Muscle of back (tissue), 13 donors: ENCODE data around the gene RHD. TPM values are rescaled to one million over a fixed set of nuclear protein-coding genes. Genes with fewer than 3 reads are reported as not detected.
"Not testable (repeated sequence)": the region's sequence is repeated elsewhere in the genome, so short reads cannot be mapped to it uniquely, and the experiment has no call there.

Experiments
- DNase-seq, 3 donors: peaks; one replicate each; pipeline versions ENCODE4 v3.0.0 to v3.0.0-alpha.2; 2013
- long read RNA-seq, 9 donors: transcript quantifications; one replicate each; lab custom pipeline, GENCODE V29; 2026
- polyA plus RNA-seq, 10 donors: library from polyadenylated mRNA; unstranded; fragments of 120-200 nt; gene quantifications; one replicate each; pipeline ENCODE4 v1.2.1, GENCODE V29; 2013; ENCODE audit not compliant: insufficient read length in 10 of 10

RHD gene
- polyA plus RNA-seq, result 1 to 10 TPM in 2 of 10 donors, under 1 TPM in 8; 0.15 to 1.2 (median 0.63) TPM
- long read RNA-seq, donor 1, result 0 reads
- long read RNA-seq, donor 2, result 0 reads
- long read RNA-seq, donor 3, result 0 reads
- long read RNA-seq, donor 4, result 0 reads
- long read RNA-seq, donor 5, result 0 reads
- long read RNA-seq, donor 6, result 0 reads
- long read RNA-seq, donor 7, result 0 reads
- long read RNA-seq, donor 8, result 0 reads
- long read RNA-seq, donor 9, result 0 reads

DNA sequence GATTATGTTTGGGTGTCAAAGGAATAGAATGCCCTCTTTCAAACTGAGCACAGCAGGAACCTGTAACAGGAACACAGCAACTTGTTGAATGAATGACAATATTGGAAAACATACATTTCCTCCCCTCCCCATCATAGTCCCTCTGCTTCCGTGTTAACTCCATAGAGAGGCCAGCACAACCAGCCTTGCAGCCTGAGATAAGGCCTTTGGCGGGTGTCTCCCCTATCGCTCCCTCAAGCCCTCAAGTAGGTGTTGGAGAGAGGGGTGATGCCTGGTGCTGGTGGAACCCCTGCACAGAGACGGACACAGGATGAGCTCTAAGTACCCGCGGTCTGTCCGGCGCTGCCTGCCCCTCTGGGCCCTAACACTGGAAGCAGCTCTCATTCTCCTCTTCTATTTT is at the start of gene RHD:
Gene RHD (plus strand): TSS at position 272 of the 400 bp plus-strand sequence. CDS start 39 bp downstream, at position 311.
- DNase-seq, result not testable (repeated sequence)

DNA sequence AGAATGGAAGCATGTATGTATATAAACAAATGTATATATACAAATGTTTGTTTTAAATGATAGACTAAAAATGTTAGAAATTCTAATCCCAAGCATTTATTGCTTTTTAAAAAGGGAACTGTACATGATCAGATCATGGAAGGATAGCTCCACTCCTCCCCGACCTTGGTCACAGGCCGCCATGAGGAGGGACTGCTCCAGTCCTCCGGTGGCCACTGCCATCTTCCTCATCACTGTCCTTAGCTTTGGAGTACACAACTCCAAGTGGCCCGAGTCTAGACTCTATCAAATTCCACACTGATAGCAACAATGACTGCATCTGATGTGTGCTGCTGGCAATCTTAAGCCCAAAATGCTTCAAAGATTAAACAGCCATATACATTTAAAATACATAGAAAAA is 49.7 kb upstream of the RHD start:
- DNase-seq, result no peak

DNA sequence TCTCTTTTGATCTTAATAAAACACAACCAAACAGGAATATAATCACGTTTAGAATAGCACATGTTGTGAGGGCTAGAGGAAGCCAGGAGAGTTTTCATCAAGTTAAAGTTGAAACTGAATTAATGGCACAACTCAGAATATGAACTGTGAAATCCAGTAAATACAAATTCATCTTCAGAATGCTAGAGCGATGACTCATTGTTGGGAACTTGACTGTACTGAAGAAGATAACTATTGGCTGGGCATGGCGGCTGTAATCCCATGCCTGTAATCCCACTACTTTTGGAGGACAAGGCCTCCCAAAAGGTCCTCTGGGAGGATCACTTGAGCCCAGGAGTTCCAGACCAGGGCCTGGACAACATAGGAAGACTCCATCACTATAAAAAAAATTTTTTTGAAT is 48.8 kb upstream of the RHD start:
- no peak for DNase-seq

DNA sequence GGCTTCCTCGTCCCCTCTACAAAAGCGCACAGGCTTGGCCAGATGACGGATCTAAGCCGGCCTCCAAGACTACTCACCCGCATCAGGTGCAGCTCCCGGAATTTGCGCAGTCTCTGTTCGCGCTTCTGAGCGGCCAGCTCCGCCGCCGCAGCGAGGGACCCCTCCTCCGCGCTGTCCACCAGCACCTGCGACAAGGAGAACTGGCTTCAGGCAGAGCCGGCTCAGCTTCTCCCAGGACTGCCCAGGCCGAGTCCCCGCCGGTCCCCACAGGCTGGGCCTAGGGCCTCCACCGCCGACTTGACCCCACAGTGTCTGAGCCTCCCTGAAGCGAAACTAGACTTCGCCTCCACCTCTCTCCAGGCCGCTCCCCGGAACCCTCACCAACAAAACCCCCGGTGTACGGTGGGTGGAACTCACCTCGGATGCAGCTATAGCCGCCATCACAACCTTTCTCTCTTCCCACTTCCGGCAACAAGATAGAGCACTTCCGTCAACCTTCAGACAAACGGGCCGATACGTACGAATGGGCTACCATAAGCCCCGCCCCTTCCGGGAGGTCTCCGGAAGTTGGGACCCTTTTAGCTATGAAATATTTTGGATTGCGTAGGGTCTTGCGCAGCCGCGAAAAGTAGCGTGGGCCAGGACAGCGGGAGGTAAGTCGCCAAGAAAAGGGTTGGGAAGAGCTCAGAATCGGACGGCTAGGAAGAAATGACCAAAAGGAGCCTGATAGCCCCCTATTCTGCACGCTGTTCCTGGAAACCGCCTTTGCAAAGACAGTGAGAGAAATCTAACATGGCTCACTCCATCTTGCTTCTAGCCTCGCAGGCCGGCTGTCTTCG is 40.1 kb upstream of the RHD start, which contains the start of gene SYF2:
Gene SYF2 (minus strand): TSS at position 476 of the 839 bp plus-strand sequence. CDS start 35 bp downstream, at position 441.
- DNase-seq, result peak; percentile 96 to 99 (median 97)

DNA sequence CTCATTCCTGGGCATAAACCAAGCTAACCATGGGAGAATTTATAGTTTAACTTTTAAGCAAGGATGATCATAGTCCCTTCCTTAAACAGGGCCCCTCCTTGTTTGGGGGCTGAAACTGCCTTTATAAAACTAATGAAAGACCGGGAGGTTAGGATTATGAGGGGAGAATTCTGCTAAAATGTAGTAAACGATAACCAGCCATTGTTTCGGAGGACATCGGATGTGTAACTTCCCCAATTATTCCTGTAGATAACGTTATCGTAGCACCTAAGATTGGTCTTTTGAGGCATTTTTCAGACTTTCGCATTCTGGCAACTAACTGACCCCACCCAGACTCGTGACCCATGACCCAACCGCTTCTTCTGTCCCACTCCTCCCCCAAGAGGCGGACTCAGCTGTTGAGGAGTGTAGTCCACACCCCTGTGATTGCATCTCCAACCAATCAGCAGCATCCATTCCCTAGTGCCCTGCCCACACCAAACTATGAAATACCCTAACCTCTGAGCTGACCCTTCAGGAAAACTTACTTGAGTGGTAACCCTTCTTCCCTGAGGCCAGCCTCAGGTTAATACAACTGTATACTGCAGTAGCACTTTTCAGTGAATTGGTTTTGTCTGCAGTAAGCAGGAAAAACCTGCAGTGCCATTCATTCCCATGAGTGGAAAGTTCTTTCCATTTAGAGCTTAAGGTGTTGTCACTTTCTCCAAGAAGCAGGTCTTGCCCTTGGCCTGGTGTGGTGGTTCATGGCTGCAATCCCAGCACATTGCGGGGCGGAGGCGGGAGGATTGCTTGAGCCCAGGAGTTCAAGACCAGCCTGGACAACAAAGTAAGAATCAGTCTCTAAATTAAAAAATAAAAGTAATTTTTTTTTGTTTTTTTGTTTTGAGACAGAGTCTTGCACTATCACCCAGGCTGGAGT is 39.2 kb upstream of the RHD start:
- peak; percentile 76 to 90 (median 82) for DNase-seq

DNA sequence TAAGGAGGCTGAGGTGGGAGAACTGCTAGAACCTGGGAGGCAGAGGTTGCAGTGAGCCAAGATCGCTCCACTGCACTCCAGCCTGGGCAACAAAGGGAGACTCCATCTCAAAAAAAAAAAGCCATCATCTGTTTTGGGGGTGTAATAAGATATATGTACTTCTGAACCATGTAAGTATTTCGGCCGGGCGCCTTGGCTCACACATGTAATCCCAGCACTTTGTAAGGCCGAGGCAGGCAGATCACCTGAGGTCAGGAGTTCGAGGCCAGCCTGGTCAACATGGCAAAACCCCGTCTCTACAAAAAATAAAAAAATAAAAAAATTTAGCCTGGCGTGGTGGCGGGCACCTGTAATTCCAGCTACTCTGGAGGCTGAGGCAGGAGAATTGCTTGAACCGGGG is 36.9 kb upstream of the RHD start:
- not testable (repeated sequence) for DNase-seq

DNA sequence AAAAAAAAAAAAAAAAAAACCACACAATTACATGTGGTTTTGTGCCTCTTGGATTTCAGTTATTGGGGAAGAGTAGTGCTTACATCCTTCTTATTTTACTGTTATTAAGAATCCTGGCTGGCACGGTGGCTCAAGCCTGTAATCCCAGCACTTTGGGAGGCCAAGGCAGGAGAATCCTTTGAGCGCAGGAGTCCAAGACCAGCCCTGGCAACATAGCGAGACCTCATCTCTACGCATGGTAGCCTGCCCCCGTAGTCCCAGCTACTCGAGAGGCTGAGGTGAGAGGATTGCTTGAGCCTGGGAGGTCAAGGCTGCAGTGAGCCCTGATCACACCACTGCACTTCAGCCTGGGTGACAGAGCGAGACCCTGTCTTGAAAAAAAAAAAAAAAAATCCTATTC is 36.0 kb upstream of the RHD start:
- not testable (repeated sequence) for DNase-seq

DNA sequence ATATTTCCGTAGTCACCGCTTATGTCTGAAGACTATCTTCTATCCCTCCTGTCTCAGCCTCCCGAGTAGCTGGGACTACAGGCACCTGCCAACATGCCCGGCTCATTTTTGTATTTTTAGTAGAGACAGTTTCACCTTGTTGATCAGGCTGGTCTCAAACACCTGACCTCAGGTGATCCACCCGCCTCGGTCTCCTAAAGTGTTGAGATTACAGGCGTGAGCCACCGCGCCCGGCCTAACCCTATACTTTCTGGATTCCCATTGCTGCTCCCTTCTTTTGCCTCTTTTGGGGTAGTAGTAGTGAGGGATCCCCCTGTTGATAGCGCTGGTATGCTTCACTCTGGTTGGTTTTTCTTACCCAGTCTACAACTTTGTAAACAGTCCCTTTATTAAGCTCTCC is 34.3 kb upstream of the RHD start:
- no peak for DNase-seq

DNA sequence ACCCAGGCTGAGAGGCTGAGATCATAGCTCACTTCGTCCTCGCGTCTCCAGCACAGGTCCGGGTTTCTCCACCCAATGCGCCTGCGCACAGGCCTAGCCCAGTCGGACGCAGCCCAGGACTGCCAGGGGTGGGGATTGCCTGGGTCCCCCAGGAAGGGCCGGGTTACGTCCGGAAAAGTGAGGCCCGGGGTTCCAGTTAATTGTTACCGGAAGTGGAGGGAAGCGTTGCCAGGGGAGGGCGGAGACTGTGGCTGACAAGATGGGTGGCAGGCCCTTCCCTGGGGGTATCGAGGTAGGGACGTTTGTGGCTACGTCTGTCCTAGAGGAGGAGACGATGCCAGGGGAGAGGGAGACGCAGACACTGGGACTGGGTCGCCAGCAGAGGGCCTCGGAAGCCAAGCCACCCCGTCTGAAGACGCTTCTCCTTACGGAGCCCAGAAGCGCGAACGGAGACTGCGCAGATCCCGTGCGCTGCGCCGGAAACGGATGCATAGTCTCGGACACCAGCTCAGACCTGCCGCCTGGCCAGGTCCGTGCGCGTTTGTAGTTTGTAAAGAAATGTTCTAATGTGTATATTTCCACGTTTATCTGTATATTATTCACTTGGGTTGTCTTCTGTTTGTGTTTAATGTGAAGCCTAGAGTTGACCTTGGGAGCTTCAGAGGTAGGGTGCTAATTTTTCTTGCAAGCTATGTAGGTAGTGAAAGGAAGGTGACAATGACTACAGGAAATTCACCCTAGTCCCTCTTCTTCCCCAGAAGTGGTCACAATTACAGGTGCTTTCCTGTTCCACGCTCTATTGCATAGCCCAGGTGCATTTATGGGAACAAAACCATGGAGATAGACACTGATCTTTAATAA is 32.4 kb upstream of the RHD start:
- peak; percentile 83 to 98 (median 96) for DNase-seq

DNA sequence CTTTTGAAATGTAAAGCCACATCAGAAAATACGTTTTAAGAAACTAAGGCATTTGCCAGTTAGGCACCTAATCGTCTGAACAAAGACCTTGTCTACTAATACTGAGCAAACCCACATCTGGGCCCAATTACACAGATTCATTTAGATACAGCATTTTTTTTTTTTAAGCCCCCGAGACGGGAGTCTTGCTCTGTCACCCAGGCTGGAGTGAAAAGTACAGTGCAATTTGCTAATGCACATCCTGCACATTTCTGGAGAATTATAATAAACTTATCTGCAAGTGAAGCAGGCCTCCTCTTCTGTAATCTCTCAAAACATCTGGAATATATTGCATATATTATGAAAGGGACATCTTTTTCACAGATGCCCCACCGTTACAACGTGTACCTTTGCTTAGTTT is 28.4 kb upstream of the RHD start:
- DNase-seq, result no peak

DNA sequence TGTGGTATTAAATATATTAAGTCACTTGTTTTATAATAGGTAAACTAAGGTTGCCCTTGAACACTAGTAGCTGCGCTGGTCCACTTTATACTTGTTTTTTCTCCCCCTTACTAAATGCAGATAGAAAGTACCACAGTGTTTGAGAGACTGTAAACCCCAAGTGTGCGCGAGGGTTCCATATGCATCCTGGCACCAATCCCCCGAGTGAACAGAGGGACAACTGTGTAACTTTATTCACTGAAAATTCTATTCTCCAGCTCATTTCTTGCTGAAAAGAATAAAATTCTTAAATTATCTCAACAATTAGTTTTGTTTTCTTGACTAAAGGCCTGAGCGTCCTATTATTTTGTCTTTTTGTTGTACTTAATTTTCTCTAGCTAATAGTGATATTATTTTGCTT is 26.9 kb upstream of the RHD start:
- no peak for DNase-seq

DNA sequence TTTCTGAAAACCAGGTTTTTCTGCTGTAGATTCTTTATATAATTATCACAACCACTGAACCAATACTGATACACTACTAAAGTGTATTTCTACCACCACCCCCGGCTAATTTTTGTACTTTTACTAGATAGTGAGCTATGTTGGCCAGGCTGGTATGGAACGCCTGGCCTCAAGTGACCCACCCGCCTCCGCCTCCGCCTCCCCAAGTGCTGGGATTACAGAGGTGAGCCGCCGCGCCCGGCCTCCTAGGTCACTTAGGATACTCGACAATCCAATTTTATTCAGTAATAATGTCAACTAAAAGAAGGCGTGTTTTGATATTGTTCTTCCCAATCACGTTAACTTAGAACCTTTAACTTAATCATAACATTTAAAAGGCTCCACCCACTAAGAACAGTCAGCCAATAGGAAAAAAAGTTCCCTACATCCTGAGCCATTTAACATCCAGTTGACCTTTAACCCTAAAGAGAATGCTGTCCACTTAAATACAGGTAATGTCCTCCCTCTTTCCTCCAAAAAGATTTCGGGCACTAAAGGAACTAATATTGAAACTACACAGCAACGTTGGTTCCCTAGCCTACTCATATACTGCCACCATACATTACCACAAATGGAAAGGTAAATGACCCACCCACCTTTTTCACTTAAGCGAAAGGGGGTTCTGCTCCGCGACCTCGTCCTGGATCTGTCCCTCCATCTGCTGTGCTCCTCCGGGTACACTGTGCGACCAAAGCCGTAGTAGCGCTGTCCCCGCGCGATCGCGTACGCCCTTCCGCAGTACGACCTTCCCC is 26.3 kb upstream of the RHD start:
- no peak for DNase-seq

DNA sequence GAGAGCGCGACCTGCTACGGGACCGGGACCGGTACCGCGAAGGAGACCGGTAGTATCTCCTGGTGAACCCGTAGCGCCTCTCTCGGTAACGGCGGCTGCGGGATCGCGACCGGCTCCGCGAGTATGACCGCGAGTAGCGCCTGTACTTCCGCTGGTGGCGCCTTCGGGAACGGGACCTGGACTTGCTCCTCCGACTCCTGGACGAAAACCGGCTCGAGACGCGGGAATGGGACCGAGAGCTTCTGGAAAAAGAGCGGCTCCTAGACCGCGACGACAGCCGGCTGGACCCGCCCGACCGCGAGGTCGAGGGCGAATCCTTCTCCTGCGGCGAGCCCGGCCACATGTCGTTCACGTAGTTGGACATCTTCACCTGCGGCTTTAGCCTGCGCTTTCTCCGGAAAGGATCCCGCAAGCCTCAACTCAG is 25.7 kb upstream of the RHD start:
- DNase-seq, result no peak

DNA sequence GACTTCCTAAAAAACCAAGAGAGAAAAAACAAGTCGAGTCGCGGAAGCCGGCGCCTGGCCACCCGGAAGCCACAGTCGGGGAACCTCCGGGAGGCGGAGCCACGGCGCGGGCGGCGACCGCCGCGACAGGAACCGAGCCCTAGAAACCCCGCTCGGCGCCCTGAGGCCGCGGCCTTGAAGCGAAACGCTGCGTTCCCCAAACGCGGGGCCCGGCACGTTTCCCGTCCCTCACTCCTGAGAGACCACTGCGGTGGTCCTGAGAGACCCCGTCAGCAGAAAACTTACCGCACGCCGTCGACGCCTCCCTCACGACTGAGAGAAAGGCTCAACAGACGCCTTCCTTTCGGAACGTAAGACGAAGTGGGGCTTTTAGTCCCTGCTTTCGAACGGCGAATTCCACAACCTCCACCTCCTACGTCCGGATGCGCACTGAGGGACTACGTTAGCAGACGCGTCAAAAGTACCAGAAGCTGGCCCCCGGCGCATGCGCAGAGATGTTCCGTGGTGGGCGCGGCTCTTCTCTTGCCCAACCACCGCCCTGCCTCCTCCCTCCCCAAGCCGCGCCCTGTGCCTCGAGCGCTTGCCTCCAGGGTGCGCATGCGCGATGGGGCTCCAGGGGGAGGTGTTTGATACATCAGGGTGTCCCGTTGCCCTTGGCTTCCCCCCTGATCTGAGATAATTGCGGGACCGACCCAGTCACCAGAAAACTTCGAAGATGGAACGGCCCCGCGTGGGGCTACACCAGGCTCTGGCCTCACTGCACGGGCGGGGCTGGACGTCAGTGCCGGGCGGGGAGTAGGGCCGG is 25.1 kb upstream of the RHD start, which contains the start of gene RSRP1:
Gene RSRP1 (minus strand): TSS at position 431 of the 805 bp plus-strand sequence. CDS start 491 bp downstream, outside the sequence.
- DNase-seq, result peak; percentile 99

DNA sequence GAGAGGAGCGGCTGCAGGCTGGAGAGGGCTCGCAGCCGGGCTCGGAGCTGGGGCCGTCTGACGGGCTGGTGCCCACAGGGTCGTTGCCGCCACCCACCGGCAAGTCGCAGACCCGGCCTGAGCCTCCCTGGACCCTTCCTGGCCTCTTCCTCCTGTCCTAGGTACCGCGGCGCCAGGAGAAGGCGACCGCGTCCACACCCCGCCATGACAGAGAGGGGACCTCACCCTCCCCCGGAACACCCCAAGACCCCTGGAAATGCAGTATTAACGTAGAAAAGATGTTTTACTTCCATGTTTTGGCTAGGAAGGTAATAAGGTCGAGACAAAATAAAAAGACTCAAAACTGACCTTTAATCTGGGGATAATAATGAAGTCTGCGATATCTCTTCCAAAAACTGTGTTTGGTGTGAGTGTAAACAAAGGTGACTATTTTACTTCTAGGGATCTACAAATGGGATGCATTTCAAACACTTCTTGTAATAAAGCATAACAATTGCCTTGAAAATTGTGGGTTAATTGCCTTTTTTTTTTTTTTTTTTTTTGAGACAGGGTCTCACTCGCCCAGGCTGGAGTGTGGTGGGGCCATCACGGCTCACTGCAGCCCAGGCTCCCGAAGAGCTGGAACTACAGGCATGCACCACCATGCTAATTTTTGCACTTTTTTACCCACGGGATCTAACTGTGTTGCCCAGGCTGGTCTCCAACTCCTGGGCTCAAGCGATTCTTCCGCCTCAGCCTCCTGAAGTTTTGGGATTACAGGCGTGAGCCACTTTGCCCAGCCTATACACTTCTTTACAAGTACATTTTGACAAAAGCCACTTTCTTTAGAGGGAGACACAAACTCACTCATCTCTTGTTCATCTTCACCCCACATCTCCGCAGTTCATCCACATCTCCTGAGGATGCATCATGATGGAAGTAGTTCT is 24.2 kb upstream of the RHD start:
- no peak for DNase-seq

DNA sequence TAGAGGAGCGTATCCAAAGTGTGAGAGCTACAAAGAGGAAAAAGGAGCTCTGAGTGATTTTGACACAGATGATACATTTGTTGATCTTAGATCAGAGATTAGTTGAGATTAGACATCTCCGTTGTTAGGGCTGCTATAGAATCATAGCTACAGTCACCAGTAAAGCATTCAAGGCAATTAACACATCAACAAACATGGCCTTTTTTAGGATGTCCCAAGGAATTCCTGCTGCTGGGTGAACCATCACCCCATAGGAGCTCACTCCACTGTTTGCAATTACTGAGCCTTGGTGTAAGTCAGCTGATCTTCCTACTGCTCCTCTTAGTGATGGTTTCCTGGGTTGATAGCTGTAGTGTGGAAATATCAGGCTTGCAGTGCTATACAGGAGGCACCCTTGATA is 18.4 kb upstream of the RHD start:
- peak in 1 of 3 donors; percentile 76 for DNase-seq

DNA sequence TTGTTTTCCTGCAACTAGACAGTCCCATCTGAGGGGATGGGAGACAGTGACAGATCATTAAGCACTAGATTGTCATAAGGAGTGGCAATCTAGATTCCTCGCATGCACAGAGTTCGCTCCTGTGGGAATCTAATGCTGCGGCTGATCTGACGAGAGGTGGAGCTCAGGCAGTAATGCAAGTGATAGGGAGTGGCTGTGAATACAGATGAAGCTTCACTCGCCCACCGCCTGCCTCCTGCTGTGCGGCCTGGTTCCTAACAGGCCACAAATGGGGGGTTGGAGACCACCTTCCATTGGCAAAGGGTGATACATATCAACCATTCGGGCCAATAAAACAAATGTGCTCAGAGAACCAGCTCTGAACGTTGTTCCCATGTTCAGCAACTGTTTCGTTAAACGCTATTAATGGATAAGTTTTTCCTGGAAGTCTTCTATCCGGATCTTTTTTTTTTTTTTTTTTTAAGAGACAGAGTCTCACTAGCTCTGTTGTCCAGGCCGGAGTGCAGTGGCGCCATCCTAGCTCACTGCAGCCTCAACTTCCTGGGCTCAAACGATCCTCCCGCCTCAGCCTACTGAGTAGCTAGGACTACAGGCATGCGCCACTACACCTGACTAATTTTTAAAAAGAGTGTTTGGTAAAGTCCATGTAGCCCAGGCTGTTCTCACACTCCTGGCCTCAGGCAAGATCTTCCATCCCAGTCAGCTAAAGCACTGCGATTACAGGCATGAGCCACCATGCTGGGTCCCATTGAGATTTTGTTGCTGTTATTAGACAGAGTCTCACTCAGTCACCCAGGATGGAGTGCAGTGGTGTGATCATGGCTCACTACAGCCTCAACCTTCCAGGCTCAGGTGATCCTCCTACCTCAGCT is 16.4 kb upstream of the RHD start:
- DNase-seq, result no peak
